BE2C (cell line): ENCODE results near the gene HLA-DMA.

Experiments
- DNase-seq: peaks from one replicate; pipeline ENCODE4 v3.0.0-alpha.2; 2020
- H3K27me3 ChIP-seq: fragments of 250-450 bp; sonication (Bioruptor Pico); 2 replicates; pipeline ENCODE4 v1.5.1; 2020; ENCODE audit warnings: mild to moderate bottlenecking
- H3K36me3 ChIP-seq: fragments of 250-450 bp; sonication (Bioruptor Pico); 2 replicates; pipeline ENCODE4 v1.5.1; 2020; ENCODE audit warnings: mild to moderate bottlenecking
- H3K4me1 ChIP-seq: fragments of 250-450 bp; sonication (Bioruptor Pico); 2 replicates; pipeline ENCODE4 v1.5.1; 2020
- H3K4me3 ChIP-seq: 2 replicates; pipeline ENCODE4 v1.5.1; 2011; ENCODE audit warnings: low read depth, low read length
- H3K9me3 ChIP-seq: fragments of 250-450 bp; sonication (Bioruptor Pico); 2 replicates; pipeline ENCODE4 v1.5.1; 2020
- CTCF ChIP-seq: IDR thresholded peaks from 2 replicates; pipeline ENCODE4 v1.5.1; 2012; ENCODE audit warnings: mild to moderate bottlenecking, low read depth, low read length

Gene HLA-DMA

DNA sequence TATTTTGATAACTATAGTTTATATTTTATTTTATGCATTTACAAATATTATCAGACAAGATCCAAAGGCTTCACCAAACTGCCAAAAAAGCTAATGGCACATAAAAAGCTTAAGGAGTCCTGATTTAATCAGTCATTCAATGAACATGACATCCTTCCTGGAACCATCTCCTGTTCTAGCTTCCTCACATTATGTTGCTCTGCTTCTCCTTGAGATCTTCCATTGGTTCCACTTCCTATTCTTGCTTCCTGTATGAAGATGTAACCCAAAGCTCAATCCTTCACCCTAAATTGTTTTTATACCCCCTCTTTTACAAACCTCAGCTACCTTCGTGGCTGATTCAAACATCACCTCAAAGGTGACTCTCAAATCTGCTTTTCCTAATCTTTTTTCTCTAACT lies 11.0 kb upstream of the HLA-DMA start:
- no peak for TF ChIP-seq CTCF
- no peak for DNase-seq
- no peak overlapping the region for H3K4me3 ChIP-seq
- H3K9me3 ChIP-seq, result no peaks in the 10 kb centered on the region
- no peaks in the 10 kb centered on the region for H3K27me3 ChIP-seq
- H3K36me3 ChIP-seq, result no peaks in the 10 kb centered on the region
- peaks cover 5% of the 10 kb centered on the region; the same call in 1 of the 2 replicates for H3K4me1 ChIP-seq

DNA sequence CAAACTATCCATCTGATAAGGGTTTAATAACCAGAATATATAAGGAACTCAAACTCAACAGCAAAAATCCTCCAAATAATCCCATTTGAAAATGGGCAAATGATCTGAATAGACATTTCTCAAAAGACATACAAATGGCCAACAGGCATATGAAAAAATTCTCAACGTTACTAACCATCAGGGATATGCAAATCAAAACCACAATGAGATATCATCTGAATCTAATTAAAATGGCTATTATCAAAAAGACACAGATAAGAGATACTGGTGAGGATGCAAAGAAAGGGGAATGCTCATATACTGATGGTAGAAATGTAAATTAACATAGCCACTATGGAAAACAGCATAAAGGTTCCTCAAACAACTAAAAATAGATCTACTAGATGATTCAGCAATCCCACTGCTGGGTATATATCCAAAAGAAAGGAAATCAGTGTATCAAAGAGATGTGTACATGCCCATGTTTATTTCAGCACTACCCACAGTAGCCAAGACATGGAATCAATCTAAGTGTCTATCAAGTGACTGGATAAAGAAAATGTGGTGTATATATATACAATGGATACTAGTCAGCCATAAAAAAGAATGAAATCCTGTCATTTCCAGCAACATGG lies 9.4 kb upstream of the HLA-DMA start:
- DNase-seq, result no peak
- Histone ChIP-seq H3K4me3 (no peak overlapping the region), H3K4me1 (peaks cover 5% of the 10 kb centered on the region; the same call in 1 of the 2 replicates), H3K9me3 (no peaks in the 10 kb centered on the region), H3K36me3 (no peaks in the 10 kb centered on the region), H3K27me3 (no peaks in the 10 kb centered on the region)
- TF ChIP-seq CTCF, result no peak

GRCh38 chr6:32960563-32960962 lies 7.7 kb upstream of the HLA-DMA start:
- no peak overlapping the region for H3K4me3 ChIP-seq
- H3K9me3 ChIP-seq, result no peaks in the 10 kb centered on the region
- no peak for TF ChIP-seq CTCF
- H3K36me3 ChIP-seq, result no peaks in the 10 kb centered on the region
- DNase-seq, result no peak
- H3K4me1 ChIP-seq, result peaks cover 5% of the 10 kb centered on the region; the same call in 1 of the 2 replicates
- no peaks in the 10 kb centered on the region for H3K27me3 ChIP-seq

DNA sequence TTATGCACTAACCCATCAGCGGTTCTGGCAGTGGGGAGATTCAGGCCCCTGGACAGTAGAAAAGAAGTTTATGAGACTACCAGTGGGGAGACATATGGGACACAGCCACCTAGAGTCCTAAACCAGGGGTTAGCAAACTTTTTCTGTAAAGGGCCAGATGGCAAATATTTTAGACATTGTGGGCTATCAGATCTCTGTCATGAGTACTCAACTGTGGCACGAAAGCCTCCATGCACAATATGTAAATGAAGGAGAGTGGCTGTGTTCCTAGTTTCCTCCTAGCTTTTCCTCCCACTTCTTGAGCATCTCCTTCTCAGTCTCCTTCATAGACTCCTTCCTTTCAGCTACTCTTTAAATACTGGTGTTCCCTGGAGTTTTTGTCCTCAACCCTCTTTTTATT lies 3.3 kb upstream of the HLA-DMA start:
- Histone ChIP-seq H3K9me3 (no peaks in the 10 kb centered on the region), H3K4me1 (no peaks in the 10 kb centered on the region), H3K27me3 (no peaks in the 10 kb centered on the region), H3K36me3 (no peaks in the 10 kb centered on the region), H3K4me3 (no peak overlapping the region)
- no peak for TF ChIP-seq CTCF
- DNase-seq, result no peak

- no peak overlapping the region for H3K4me3 ChIP-seq
Observed at GRCh38 chr6:32954986-32955802, 2.3 kb upstream of the HLA-DMA start.

More at GRCh38 chr6:32954986-32955802, 2.3 kb upstream of the HLA-DMA start:
- TF ChIP-seq CTCF, result peak; percentile 56
- peak; percentile 25 for DNase-seq
- Histone ChIP-seq H3K36me3 (no peaks in the 10 kb centered on the region), H3K9me3 (no peaks in the 10 kb centered on the region), H3K4me1 (no peaks in the 10 kb centered on the region), H3K27me3 (no peaks in the 10 kb centered on the region)
